ENCODE results near the gene COX5B. TPM values are rescaled to one million over a fixed set of nuclear protein-coding genes. Genes with fewer than 3 reads are reported as not detected.
"Not testable (repeated sequence)": the region's sequence is repeated elsewhere in the genome, so short reads cannot be mapped to it uniquely, and the experiment has no call there.

COX5B gene, protein sequence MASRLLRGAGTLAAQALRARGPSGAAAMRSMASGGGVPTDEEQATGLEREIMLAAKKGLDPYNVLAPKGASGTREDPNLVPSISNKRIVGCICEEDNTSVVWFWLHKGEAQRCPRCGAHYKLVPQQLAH
- 228 and 241 TPM in 2 replicates for total RNA-seq

DNA sequence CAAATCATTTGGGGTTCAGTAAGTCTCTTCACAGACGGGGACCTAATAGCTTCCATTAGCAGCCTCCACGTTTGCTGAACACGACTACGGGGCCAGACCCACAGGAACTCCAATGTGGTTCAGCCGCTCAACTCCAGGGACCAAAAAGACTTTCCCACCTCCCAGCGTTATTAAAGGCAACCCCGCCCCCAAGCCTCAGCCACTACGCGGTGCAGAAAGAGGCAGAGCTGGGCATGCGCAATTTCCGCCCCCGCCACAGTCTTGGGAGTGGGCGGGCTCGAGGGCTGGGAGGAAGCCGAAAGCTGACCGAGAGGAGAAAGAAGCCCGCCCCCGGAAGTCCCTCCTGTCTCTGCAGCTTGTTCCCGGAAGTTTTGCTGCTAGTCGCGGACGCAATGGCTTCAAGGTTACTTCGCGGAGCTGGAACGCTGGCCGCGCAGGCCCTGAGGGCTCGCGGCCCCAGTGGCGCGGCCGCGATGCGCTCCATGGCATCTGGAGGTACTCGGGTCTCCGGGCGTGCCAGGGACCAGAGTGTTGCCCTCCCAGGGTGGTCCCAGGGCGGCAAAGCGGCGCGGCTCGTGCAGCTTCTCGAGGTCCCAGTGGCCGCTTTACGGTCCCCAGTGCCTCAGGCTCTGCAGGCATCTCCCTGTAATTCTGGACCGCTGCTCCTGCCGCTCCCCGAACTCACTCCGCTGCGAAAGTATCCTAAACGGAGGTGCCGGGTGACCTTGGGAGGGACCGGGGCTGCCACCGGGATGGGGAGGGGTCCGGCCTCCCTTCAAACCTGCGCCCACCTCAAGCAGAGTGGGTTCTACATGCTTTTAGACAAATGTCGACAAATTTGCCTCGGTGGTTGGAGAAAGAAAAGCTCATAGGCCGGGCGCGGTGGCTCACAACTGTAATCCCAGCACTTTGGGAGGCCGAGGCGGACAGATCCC, at the start of gene COX5B:
TSS of gene COX5B (plus strand) at position 368 of the 935 bp plus-strand sequence. CDS start at position 393, 25 bp downstream.
- Mint-ChIP-seq H3K27me3 (ENCODE audit: insufficient read depth) (peaks cover 3% of the 10 kb centered on the region), H3K4me3 (peak within 1 kb of the TSS; percentile 86), H3K36me3 (ENCODE audit: low read depth) (peaks cover 29% of the 10 kb centered on the region), H3K27ac (peak within 1 kb of the TSS; percentile 97), H3K9me3 (no peaks in the 10 kb centered on the region), H3K4me1 (ENCODE audit: low read depth) (peaks cover 29% of the 10 kb centered on the region)
- intact Hi-C loops (cut with micrococcal nuclease) = loop anchor here (1.0 to 2.0 kb wide), 5 partner anchors 18 to 64 kb away; partner anchors contain the start of gene ACTR1B
- DNase-seq (ENCODE audit: low spot score) = peak; percentile 99

DNA sequence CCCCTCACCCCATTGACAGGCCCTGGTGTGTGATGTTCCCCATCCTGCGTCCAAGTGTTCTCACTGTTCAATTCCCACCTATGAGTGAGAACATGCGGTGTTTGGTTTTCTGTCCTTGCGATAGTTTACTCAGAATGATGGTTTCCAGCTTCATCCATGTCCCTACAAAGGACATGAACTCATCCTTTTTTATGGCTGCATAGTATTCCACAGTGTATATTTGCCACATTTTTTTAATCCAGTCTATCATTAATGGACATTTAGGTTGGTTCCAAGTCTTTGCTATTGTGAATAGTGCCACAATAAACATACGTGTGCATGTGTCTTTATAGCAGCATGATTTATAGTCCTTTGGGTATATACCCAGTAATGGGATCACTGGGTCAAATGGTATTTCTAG, 49.7 kb upstream of the COX5B start:
- intact Hi-C loops (cut with micrococcal nuclease); H3K4me3 Mint-ChIP-seq; H3K9me3 Mint-ChIP-seq; H3K36me3 Mint-ChIP-seq (ENCODE audit: low read depth); H3K4me1 Mint-ChIP-seq (ENCODE audit: low read depth); H3K27ac Mint-ChIP-seq; DNase-seq (ENCODE audit: low spot score): not testable (repeated sequence)
- H3K27me3 Mint-ChIP-seq (ENCODE audit: insufficient read depth) = peaks cover 26% of the 10 kb centered on the region

DNA sequence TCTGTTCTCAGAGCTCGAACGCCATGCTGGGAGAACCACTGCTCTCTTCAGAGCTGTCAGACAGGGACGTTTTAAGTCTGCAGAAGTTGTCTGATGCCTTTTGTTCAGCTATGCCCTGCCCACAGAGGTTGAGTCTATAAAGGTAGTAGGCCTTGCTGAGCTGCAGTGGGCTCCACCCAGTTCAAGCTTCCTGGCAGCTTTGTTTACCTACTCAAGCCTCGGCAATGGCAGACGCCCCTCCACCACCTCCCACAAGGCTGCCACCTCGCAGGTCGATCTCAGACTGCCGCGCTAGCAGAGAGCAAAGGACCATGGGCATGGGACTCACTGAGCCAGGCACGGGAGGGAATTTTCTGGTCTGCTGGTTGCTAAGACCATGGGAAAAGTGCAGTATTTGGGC, 44.3 kb upstream of the COX5B start:
- H3K4me3 Mint-ChIP-seq; H3K9me3 Mint-ChIP-seq; intact Hi-C loops (cut with micrococcal nuclease); DNase-seq (ENCODE audit: low spot score); H3K36me3 Mint-ChIP-seq (ENCODE audit: low read depth); H3K4me1 Mint-ChIP-seq (ENCODE audit: low read depth); H3K27ac Mint-ChIP-seq: not testable (repeated sequence)
- H3K27me3 Mint-ChIP-seq (ENCODE audit: insufficient read depth) = peaks cover 13% of the 10 kb centered on the region

DNA sequence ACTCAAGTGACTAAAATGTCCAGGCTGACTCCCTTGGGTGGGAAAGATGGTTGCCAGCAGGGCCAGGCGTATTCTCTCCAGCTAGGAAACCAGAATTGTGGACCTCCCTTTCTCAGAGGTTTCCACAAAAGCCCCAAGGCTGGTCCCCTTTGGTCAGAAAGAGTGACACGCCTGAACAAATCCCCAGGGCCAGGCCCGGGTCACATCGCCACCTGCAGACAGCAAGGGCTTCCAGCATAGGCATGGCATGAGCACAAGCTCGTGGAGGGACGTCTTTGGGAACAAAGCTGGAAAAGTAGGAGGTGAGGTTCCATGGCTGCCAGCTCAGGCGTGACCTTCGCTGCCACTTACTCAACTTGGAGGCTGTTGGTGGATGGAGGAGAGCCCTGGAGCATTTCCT, 40.8 kb upstream of the COX5B start:
- intact Hi-C loops (cut with micrococcal nuclease); H3K36me3 Mint-ChIP-seq (ENCODE audit: low read depth); H3K27ac Mint-ChIP-seq; H3K4me1 Mint-ChIP-seq (ENCODE audit: low read depth); H3K4me3 Mint-ChIP-seq; H3K9me3 Mint-ChIP-seq; DNase-seq (ENCODE audit: low spot score); H3K27me3 Mint-ChIP-seq (ENCODE audit: insufficient read depth): not testable (repeated sequence)

DNA sequence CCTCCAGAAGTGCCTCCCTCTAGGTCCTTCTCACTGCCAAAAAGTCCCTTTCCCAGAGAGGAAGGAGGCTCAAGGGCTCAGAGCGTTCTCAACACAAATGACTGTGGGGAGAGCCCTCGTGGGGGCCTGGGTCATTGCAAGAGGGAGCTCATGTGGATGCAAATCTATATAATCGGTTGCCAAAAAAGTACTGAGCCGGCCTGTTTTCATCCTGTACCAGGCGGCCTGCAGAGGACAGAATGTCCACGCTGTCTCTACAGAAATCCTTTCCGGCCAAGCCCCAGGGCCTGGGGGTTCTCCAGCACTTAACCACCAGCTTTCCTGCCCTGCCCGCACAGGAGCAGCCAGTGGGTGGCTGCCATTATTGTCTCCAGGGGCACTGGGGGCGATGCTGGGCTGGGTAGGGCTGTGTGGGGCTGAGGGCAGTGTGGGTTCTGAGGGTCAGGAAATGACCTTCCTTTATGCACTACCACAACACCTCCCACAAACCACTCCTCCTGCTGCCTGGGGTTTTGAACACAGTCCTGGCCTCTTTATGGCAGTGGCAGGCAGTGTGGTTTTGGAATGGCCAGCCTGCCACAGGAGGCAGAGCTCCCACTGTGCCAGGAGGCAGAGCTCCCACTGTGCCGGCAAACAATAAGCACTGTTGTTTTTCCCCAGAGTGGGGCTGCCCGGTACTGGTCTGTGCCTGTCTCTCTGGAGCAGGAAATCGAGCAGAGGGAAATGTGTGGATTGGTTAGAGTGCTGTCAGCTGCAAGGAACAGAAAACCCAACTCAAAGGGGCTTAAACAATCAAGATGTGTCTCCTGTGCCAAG, 40.1 kb upstream of the COX5B start:
- H3K4me1 Mint-ChIP-seq (ENCODE audit: low read depth); H3K36me3 Mint-ChIP-seq (ENCODE audit: low read depth); H3K9me3 Mint-ChIP-seq; intact Hi-C loops (cut with micrococcal nuclease); H3K27me3 Mint-ChIP-seq (ENCODE audit: insufficient read depth); DNase-seq (ENCODE audit: low spot score); H3K27ac Mint-ChIP-seq; H3K4me3 Mint-ChIP-seq: not testable (repeated sequence)

DNA sequence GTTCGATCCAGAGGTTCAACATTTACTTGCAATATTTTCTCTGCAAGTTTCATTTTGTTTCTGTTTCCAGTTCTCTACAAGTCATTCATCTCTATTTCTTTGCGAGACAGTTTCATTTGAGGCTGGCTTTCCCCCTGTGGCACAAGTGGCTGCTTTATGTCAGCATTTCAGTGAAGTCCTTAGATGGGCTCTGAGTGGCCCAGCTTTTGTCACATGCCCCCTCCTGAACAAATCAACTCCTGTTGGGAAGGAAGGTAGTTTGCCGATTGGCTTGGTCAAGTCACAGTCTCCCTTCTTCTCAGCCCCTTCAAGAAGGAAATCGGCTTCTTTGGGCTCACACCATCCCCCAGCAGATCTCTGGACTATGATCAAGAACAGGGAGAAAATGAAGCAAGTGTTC, 37.1 kb upstream of the COX5B start:
- H3K27ac Mint-ChIP-seq; H3K27me3 Mint-ChIP-seq (ENCODE audit: insufficient read depth); intact Hi-C loops (cut with micrococcal nuclease); H3K36me3 Mint-ChIP-seq (ENCODE audit: low read depth); H3K4me1 Mint-ChIP-seq (ENCODE audit: low read depth); H3K4me3 Mint-ChIP-seq; DNase-seq (ENCODE audit: low spot score); H3K9me3 Mint-ChIP-seq: not testable (repeated sequence)

DNA sequence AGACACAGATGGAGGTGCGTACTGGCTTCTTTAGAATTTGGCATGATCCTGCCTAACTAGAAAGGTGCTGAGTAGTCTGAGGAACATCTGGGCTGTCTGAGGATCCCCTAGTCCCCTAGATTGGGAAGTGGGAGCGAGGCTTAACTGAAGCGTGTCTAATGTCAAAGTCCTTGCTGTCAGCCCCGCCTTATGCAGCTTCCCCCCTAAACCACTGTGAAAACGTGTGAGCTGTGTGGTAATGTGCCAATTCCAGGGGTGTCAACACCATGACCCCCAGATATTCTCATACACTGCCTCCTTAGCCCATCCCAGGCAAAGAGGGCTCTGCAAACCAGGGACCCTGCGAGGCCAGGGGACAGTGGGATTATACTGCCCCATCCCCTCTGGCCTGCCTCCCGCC, 34.0 kb upstream of the COX5B start:
- H3K4me1 Mint-ChIP-seq (ENCODE audit: low read depth); H3K4me3 Mint-ChIP-seq; H3K27me3 Mint-ChIP-seq (ENCODE audit: insufficient read depth); intact Hi-C loops (cut with micrococcal nuclease); H3K36me3 Mint-ChIP-seq (ENCODE audit: low read depth); H3K27ac Mint-ChIP-seq; H3K9me3 Mint-ChIP-seq; DNase-seq (ENCODE audit: low spot score): not testable (repeated sequence)

DNA sequence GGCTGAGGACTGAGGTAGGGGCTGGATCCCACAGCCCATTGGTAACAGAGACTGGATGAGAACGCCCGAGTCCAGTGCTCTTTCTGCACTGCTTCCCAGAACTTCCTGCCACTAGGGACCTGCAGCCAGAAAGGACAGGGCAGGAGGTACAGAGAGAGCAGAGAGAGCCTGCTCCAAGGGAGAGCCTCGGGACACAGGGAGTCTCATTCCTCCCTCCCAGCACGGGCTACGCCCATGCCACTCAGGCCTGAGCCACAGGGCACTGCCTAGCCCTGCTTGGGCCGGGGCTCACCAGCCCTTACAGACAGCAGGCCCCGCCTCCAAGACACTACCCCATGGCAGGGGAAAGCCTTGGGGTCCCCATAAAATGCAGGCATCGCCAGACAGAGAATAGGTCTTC, 30.1 kb upstream of the COX5B start:
- intact Hi-C loops (cut with micrococcal nuclease); DNase-seq (ENCODE audit: low spot score); H3K9me3 Mint-ChIP-seq; H3K4me3 Mint-ChIP-seq; H3K27ac Mint-ChIP-seq; H3K4me1 Mint-ChIP-seq (ENCODE audit: low read depth); H3K36me3 Mint-ChIP-seq (ENCODE audit: low read depth); H3K27me3 Mint-ChIP-seq (ENCODE audit: insufficient read depth): not testable (repeated sequence)

DNA sequence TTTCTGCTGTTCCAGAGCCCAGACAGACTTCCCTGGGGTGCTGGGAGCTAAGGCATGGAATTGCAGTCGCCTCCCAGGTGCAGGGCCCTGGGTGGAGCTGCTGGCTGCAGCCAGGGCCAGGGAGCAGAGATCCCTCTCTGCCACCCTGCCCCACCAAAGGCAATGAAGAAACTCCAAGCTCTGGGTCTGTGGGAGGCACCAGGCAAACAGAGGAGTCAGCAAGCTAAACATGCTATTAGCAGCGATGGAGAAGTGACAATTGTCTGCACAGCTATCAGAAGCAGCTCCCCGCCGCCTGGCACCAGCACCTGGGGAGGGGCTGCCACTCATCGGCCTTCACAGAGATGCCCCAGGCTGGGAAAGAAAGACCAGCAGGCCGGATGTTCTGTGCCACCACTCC, 28.0 kb upstream of the COX5B start:
- Mint-ChIP-seq H3K9me3 (no peaks in the 10 kb centered on the region), H3K4me3 (no peak overlapping the region), H3K27me3 (ENCODE audit: insufficient read depth) (no peaks in the 10 kb centered on the region), H3K4me1 (ENCODE audit: low read depth) (no peaks in the 10 kb centered on the region), H3K27ac (no peak overlapping the region), H3K36me3 (ENCODE audit: low read depth) (no peaks in the 10 kb centered on the region)
- intact Hi-C loops (cut with micrococcal nuclease) = no loop called here
- DNase-seq (ENCODE audit: low spot score) = no peak

DNA sequence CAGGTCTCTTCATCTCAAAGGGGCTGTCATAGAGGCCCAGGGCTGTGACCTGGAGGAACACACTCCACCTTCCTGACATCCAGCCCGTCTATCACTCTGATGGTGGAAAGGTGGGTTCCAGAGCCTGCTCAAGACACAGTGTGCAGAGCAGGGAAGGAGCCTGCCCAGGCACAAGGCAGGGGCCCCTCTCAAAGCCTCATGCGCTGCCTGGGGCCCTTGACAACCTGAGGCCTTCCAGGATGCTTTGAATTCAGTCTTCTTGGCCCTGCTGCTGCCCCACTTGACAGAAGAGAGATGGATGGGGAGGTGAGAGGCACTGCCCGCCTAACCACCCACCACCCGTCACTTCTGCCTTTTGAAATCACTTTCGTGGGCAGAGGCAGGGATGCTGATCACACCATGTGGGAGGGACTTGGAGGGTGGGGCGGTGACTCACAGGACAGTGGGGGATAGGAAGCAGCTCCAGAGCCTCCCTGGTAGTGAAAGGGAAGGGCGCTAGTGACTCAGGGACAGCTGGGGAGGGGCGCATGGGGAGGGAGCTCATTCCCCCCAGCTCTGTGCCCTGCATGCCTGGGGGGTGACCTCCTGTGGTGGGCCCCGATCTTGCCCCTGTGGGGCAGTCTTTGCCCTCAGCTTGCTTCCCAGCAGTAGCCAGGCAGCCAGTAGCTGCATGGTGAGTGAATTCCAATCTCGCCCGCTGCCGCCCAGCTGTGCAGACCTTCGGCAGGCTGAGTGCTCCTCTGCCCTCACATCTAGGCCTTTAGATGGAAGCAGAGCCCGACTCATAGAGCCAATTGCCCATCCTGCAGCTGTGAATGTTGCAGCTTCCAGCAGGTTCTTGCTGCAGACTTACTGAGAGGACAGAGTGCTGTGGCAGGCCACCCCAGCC, 26.7 kb upstream of the COX5B start:
- H3K4me1 Mint-ChIP-seq (ENCODE audit: low read depth); DNase-seq (ENCODE audit: low spot score); H3K36me3 Mint-ChIP-seq (ENCODE audit: low read depth); H3K27me3 Mint-ChIP-seq (ENCODE audit: insufficient read depth); H3K27ac Mint-ChIP-seq; H3K4me3 Mint-ChIP-seq; H3K9me3 Mint-ChIP-seq; intact Hi-C loops (cut with micrococcal nuclease): not testable (repeated sequence)

DNA sequence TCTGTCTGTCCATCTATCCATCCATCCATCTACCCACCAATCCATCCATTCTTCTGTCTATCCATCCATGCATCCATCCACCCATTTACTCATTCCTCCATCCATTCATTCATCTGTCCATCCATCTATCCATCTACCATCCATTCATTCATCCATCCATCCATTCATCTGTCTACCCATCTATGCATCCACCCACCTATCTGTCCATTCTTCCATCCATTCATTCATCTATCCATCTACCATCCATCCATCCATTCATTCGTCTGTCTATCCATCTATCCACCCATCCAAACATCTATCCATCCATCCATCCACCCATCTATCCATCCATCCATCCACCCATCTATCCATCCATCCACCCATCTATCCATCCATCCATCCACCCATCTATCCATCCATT, 25.4 kb upstream of the COX5B start:
- not testable (repeated sequence) for H3K27ac Mint-ChIP-seq; DNase-seq (ENCODE audit: low spot score)

DNA sequence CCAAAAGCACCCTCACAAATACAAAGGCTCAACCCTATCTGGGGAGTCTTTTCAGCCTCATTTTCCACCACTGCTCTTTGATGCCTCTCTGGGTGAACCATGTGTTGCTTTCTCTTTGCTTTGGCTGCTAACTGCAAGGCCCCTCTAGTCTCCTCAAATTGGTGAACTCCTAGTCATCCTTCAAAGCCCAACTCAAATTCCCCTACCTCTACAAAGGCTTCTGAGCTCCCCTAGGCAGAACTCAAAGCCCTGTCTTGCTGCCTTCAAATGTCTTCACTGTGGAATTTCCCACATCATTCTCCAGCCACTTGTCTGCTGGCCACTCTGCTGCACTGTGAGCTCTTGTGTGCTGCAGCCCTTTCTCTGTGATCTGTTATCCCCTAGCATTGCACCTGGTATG, 22.9 kb upstream of the COX5B start:
- H3K4me3 Mint-ChIP-seq; DNase-seq (ENCODE audit: low spot score); intact Hi-C loops (cut with micrococcal nuclease); H3K27me3 Mint-ChIP-seq (ENCODE audit: insufficient read depth); H3K36me3 Mint-ChIP-seq (ENCODE audit: low read depth); H3K9me3 Mint-ChIP-seq; H3K4me1 Mint-ChIP-seq (ENCODE audit: low read depth); H3K27ac Mint-ChIP-seq: not testable (repeated sequence)

More for the DNA sequence above, 25.4 kb upstream of the COX5B start:
- H3K4me1 Mint-ChIP-seq (ENCODE audit: low read depth); H3K4me3 Mint-ChIP-seq; H3K36me3 Mint-ChIP-seq (ENCODE audit: low read depth); H3K9me3 Mint-ChIP-seq; H3K27me3 Mint-ChIP-seq (ENCODE audit: insufficient read depth); intact Hi-C loops (cut with micrococcal nuclease): not testable (repeated sequence)

Data from activated T-helper 1 cell treated with anti-CD3 and anti-CD28 coated beads, Interleukin-12 subunit alpha, Interleukin-12 subunit beta, Interleukin-2, Interleukin-4 antibody, amounts not matched to agents 30 ng/mL and 10 ng/mL and 1 ng/mL, durations not matched to agents 14 hours and 24 hours and 36 hours (primary cell).